Natural killer cell treated with Interleukin-12 subunit alpha and Interleukin-12 subunit beta and Interleukin-15 and Interleukin-18, amount 100 ng/mL, for 72 hours (primary cell): Measurements from ENCODE around the gene NCKAP5L. TPM values are rescaled to one million over a fixed set of nuclear protein-coding genes. Genes with fewer than 3 reads are reported as not detected.

Experiments
- ATAC-seq, 2 donors: fragments of 150-1000 bp; cut with Tn5 transposase in 1 of 2; sonication (Bioruptor Pico), chemical (Tn5 transposase) in 1 of 2; 2 replicates each; pipeline ENCODE4 v1.10.0; 2021
- DNase-seq: peaks from one replicate; pipeline ENCODE4 v3.0.0; 2022; ENCODE audit warnings: low spot score
- H3K27ac Mint-ChIP-seq, 2 donors: 1 replicate in 1 of 2; 2 replicates in 1 of 2; pipeline ENCODE4 v1.8.0; 2022; ENCODE audit warnings: mixed read lengths in 2 of 2, mild to moderate bottlenecking in 1 of 2, moderate library complexity in 1 of 2
- H3K27me3 Mint-ChIP-seq, 2 donors: 1 replicate in 1 of 2; 2 replicates in 1 of 2; pipeline ENCODE4 v1.8.0; 2022; ENCODE audit warnings: mixed read lengths in 2 of 2
- H3K36me3 Mint-ChIP-seq: one replicate; pipeline ENCODE4 v1.8.0; 2022; ENCODE audit warnings: mixed read lengths
- H3K4me1 Mint-ChIP-seq, 2 donors: 1 replicate in 1 of 2; 2 replicates in 1 of 2; pipeline ENCODE4 v1.8.0; 2022; ENCODE audit warnings: low read depth in 2 of 2, mixed read lengths in 2 of 2, mild to moderate bottlenecking in 1 of 2
- H3K4me3 Mint-ChIP-seq: one replicate; pipeline ENCODE4 v1.8.0; 2022; ENCODE audit warnings: mixed read lengths
- H3K9me3 Mint-ChIP-seq: 2 replicates; pipeline ENCODE4 v1.8.0; 2022; ENCODE audit warnings: mixed read lengths
- total RNA-seq, 2 donors: library from RNA; stranded (reverse); gene quantifications; one replicate each; pipeline ENCODE4 v1.2.3, GENCODE V29; 2022

Gene NCKAP5L
- total RNA-seq, 2 donors from 2014 or later, result 1.9 to 4.4 TPM

- Mint-ChIP-seq H3K27ac (no peak overlapping the region), H3K4me3 (no peak overlapping the region), H3K27me3 (no peaks in the 10 kb centered on the region), H3K36me3 (no peaks in the 10 kb centered on the region), H3K9me3 (no peaks in the 10 kb centered on the region), H3K4me1 (peaks cover 0 to 2% of the 10 kb centered on the region in 2 donors)
- ATAC-seq (no peak), DNase-seq (peak; percentile 23)
Measured at GRCh38 chr12:49806877-49807276, 21.3 kb downstream of the NCKAP5L start.

- no peak for DNase-seq
- no peaks in the 10 kb centered on the region for H3K36me3 Mint-ChIP-seq
- H3K4me1 Mint-ChIP-seq, result no peaks in the 10 kb centered on the region
- ATAC-seq, result no peak
- no peaks in the 10 kb centered on the region for H3K9me3 Mint-ChIP-seq
- H3K4me3 Mint-ChIP-seq, result no peak overlapping the region
- H3K27ac Mint-ChIP-seq, result no peak overlapping the region
- H3K27me3 Mint-ChIP-seq, result no peaks in the 10 kb centered on the region
Measured at GRCh38 chr12:49806321-49806813, 21.8 kb downstream of the NCKAP5L start.

- no peak for DNase-seq
- H3K36me3 Mint-ChIP-seq, result no peaks in the 10 kb centered on the region
- ATAC-seq, result no peak
- H3K27me3 Mint-ChIP-seq, result no peaks in the 10 kb centered on the region
- no peaks in the 10 kb centered on the region for H3K9me3 Mint-ChIP-seq
- no peak overlapping the region for H3K27ac Mint-ChIP-seq
- H3K4me3 Mint-ChIP-seq, result no peak overlapping the region
- no peaks in the 10 kb centered on the region for H3K4me1 Mint-ChIP-seq
Measured at GRCh38 chr12:49805409-49805808, 22.8 kb downstream of the NCKAP5L start.

GRCh38 chr12:49804821-49805220, 23.4 kb downstream of the NCKAP5L start:
- no peaks in the 10 kb centered on the region for H3K4me1 Mint-ChIP-seq
- ATAC-seq (no peak), DNase-seq (peak; percentile 47)
- no peaks in the 10 kb centered on the region for H3K9me3 Mint-ChIP-seq
- H3K36me3 Mint-ChIP-seq, result no peaks in the 10 kb centered on the region
- H3K4me3 Mint-ChIP-seq, result no peak overlapping the region
- H3K27me3 Mint-ChIP-seq, result no peaks in the 10 kb centered on the region
- no peak overlapping the region for H3K27ac Mint-ChIP-seq

GRCh38 chr12:49803693-49804450, 24.3 kb downstream of the NCKAP5L start:
- Mint-ChIP-seq H3K27ac (no peak overlapping the region), H3K9me3 (no peaks in the 10 kb centered on the region), H3K27me3 (no peaks in the 10 kb centered on the region), H3K36me3 (no peaks in the 10 kb centered on the region), H3K4me1 (no peaks in the 10 kb centered on the region), H3K4me3 (no peak overlapping the region)
- DNase-seq, result peak; percentile 6
- ATAC-seq, result no peak

GRCh38 chr12:49801141-49802063, 26.8 kb downstream of the NCKAP5L start:
- no peak overlapping the region for H3K4me3 Mint-ChIP-seq
- H3K4me1 Mint-ChIP-seq, result no peaks in the 10 kb centered on the region
- no peak overlapping the region for H3K27ac Mint-ChIP-seq

GRCh38 chr12:49800421-49801140, 27.6 kb downstream of the NCKAP5L start:
- no peak overlapping the region for H3K4me3 Mint-ChIP-seq
- H3K4me1 Mint-ChIP-seq, result no peaks in the 10 kb centered on the region
- H3K9me3 Mint-ChIP-seq, result no peaks in the 10 kb centered on the region
- no peaks in the 10 kb centered on the region for H3K27me3 Mint-ChIP-seq
- no peak for ATAC-seq
- no peak for DNase-seq
- H3K27ac Mint-ChIP-seq, result no peak overlapping the region
- H3K36me3 Mint-ChIP-seq, result no peaks in the 10 kb centered on the region

More at GRCh38 chr12:49801141-49802063, 26.8 kb downstream of the NCKAP5L start:
- peak; percentile 53 for DNase-seq
- Mint-ChIP-seq H3K36me3 (no peaks in the 10 kb centered on the region), H3K9me3 (no peaks in the 10 kb centered on the region), H3K27me3 (no peaks in the 10 kb centered on the region)
- no peak for ATAC-seq

GRCh38 chr12:49798934-49799333, 29.3 kb downstream of the NCKAP5L start:
- no peaks in the 10 kb centered on the region for H3K36me3 Mint-ChIP-seq
- no peaks in the 10 kb centered on the region for H3K4me1 Mint-ChIP-seq
- ATAC-seq (no peak), DNase-seq (peak; percentile 18)
- H3K4me3 Mint-ChIP-seq, result no peak overlapping the region
- no peaks in the 10 kb centered on the region for H3K27me3 Mint-ChIP-seq
- H3K27ac Mint-ChIP-seq, result no peak overlapping the region
- no peaks in the 10 kb centered on the region for H3K9me3 Mint-ChIP-seq

- Mint-ChIP-seq H3K9me3 (no peaks in the 10 kb centered on the region), H3K4me1 (no peaks in the 10 kb centered on the region), H3K36me3 (no peaks in the 10 kb centered on the region), H3K27ac (no peak overlapping the region), H3K4me3 (no peak overlapping the region), H3K27me3 (no peaks in the 10 kb centered on the region)
- ATAC-seq, result no peak
- DNase-seq, result peak; percentile 37
Measured at GRCh38 chr12:49798248-49798647, 30.0 kb downstream of the NCKAP5L start.

- H3K27ac Mint-ChIP-seq, result no peak overlapping the region
- H3K27me3 Mint-ChIP-seq, result no peaks in the 10 kb centered on the region
- peak; percentile 34 for DNase-seq
- H3K36me3 Mint-ChIP-seq, result no peaks in the 10 kb centered on the region
- H3K9me3 Mint-ChIP-seq, result no peaks in the 10 kb centered on the region
- H3K4me1 Mint-ChIP-seq, result no peaks in the 10 kb centered on the region
- no peak overlapping the region for H3K4me3 Mint-ChIP-seq
- ATAC-seq, result no peak
Measured at GRCh38 chr12:49797449-49797776, 30.8 kb downstream of the NCKAP5L start.

- DNase-seq (peak; percentile 28), ATAC-seq (no peak)
- Mint-ChIP-seq H3K9me3 (no peaks in the 10 kb centered on the region), H3K4me3 (no peak overlapping the region), H3K36me3 (no peaks in the 10 kb centered on the region), H3K4me1 (no peaks in the 10 kb centered on the region), H3K27ac (no peak overlapping the region), H3K27me3 (no peaks in the 10 kb centered on the region)
Measured at GRCh38 chr12:49796606-49797448, 31.4 kb downstream of the NCKAP5L start.

- Mint-ChIP-seq H3K4me3 (no peak overlapping the region), H3K4me1 (no peaks in the 10 kb centered on the region), H3K9me3 (no peaks in the 10 kb centered on the region), H3K36me3 (no peaks in the 10 kb centered on the region), H3K27me3 (no peaks in the 10 kb centered on the region), H3K27ac (no peak overlapping the region)
- DNase-seq (no peak), ATAC-seq (no peak)
Measured at GRCh38 chr12:49796155-49796554, 32.1 kb downstream of the NCKAP5L start.

GRCh38 chr12:49795654-49796105, 32.5 kb downstream of the NCKAP5L start:
- no peaks in the 10 kb centered on the region for H3K27me3 Mint-ChIP-seq
- H3K9me3 Mint-ChIP-seq, result no peaks in the 10 kb centered on the region
- no peak for DNase-seq
- H3K4me3 Mint-ChIP-seq, result no peak overlapping the region
- ATAC-seq, result no peak
- H3K36me3 Mint-ChIP-seq, result no peaks in the 10 kb centered on the region
- no peak overlapping the region for H3K27ac Mint-ChIP-seq
- H3K4me1 Mint-ChIP-seq, result no peaks in the 10 kb centered on the region
